OCI-LY7 (cell line): ENCODE results near the gene WRAP73. TPM values are rescaled to one million over a fixed set of nuclear protein-coding genes. Genes with fewer than 3 reads are reported as not detected.

Source experiments
- BruUV-seq: library from RNA; stranded (reverse); fragments of 400-500 nt; replicated peaks from 2 replicates; lab custom pipeline; 2021; lab: Mats Ljungman, UMichigan
- CTCF ChIA-PET: fragments of 300-600 bp; sonication (Branson Sonifier 250); formaldehyde crosslinking; loops from one replicate; lab custom pipeline; 2022; ENCODE audit warnings: antibody characterized with exemption; ENCODE audit not compliant: unreplicated experiment; lab: Charles Lee
- POLR2A ChIA-PET: fragments of 300-600 bp; sonication (Branson Sonifier 250); formaldehyde crosslinking; loops from one replicate; lab custom pipeline; 2022; ENCODE audit warnings: antibody characterized with exemption; lab: Charles Lee
- DNase-seq: peaks from one replicate; pipeline ENCODE4 v3.0.0-alpha.2; 2015; ENCODE audit warnings: low spot score
- H2AFZ ChIP-seq: fragments of 200-600 bp; sonication (generic), shearing (Covaris generic); 2 replicates; pipeline ENCODE4 v1.6.1; 2014; ENCODE audit warnings: mild to moderate bottlenecking, antibody characterized with exemption, low read length, moderate library complexity
- H3K27ac ChIP-seq: fragments of 200-600 bp; sonication (generic); 2 replicates; pipeline ENCODE4 v1.5.1; 2014; ENCODE audit warnings: mixed run types, low read depth, mild to moderate bottlenecking, moderate library complexity, low read length, inconsistent platforms; ENCODE audit not compliant: poor library complexity, severe bottlenecking
- H3K36me3 ChIP-seq: fragments of 200-600 bp; sonication (generic); 2 replicates; pipeline ENCODE4 v1.6.1; 2014; ENCODE audit warnings: mild to moderate bottlenecking, antibody characterized with exemption, low read length, moderate library complexity, mixed read lengths; ENCODE audit not compliant: insufficient read depth
- H3K4me1 ChIP-seq: fragments of 200-600 bp; sonication (generic); 2 replicates; pipeline ENCODE4 v1.5.1; 2014; ENCODE audit warnings: mild to moderate bottlenecking, low read length; ENCODE audit not compliant: insufficient read depth, poor library complexity, severe bottlenecking
- H3K4me2 ChIP-seq: fragments of 200-600 bp; sonication (generic); 2 replicates; pipeline ENCODE4 v1.6.1; 2014; ENCODE audit warnings: mild to moderate bottlenecking, low read length
- H3K4me3 ChIP-seq: fragments of 200-600 bp; sonication (generic); 2 replicates; pipeline ENCODE4 v1.5.1; 2014; ENCODE audit warnings: mild to moderate bottlenecking, low read depth, low read length; ENCODE audit not compliant: poor library complexity, severe bottlenecking
- H3K79me2 ChIP-seq: fragments of 200-600 bp; sonication (generic); 2 replicates; pipeline ENCODE4 v1.6.1; 2016; ENCODE audit warnings: low read depth, mild to moderate bottlenecking, low read length, moderate library complexity, mixed read lengths; ENCODE audit not compliant: insufficient read depth
- H3K9me2 ChIP-seq: fragments of 200-600 bp; sonication (generic); 2 replicates; pipeline ENCODE4 v1.6.1; 2016; ENCODE audit warnings: mild to moderate bottlenecking, low read length, mixed read lengths; ENCODE audit not compliant: insufficient read depth
- H3K9me3 ChIP-seq: fragments of 200-600 bp; sonication (generic); 2 replicates; pipeline ENCODE4 v1.6.1; 2014; ENCODE audit warnings: mild to moderate bottlenecking, mixed run types, low read length, mixed read lengths
- H4K20me1 ChIP-seq: fragments of 200-600 bp; sonication (generic); 2 replicates; pipeline ENCODE4 v1.6.1; 2014; ENCODE audit warnings: mild to moderate bottlenecking, antibody characterized with exemption, low read length, moderate library complexity, mixed read lengths; ENCODE audit not compliant: insufficient read depth
- CTCF ChIP-seq: fragments of 200-600 bp; sonication (generic); conservative IDR thresholded peaks from 2 replicates; pipeline ENCODE4 v1.5.1; 2014; ENCODE audit warnings: mild to moderate bottlenecking, antibody characterized with exemption, low read length, moderate library complexity, mixed read lengths
- EZH2phosphoT487 ChIP-seq: fragments of 200-600 bp; sonication (generic); IDR thresholded peaks from 2 replicates; pipeline ENCODE4 v1.6.1; 2018; ENCODE audit warnings: low read depth, borderline replicate concordance, mild to moderate bottlenecking, mixed run types, antibody characterized with exemption, low read length, moderate library complexity, mixed read lengths
- intact Hi-C: fragments of 100-400 bp; cut with micrococcal nuclease; formaldehyde crosslinking; loops from one replicate; pipeline ENCODE4 v1.10.0; 2022; ENCODE audit not compliant: unreplicated experiment
- total RNA-seq, 2 experiments: library from RNA; depleted of rRNA in 1 of 2; stranded (reverse); fragments of >200 nt in 1 of 2; shearing (Covaris generic) in 1 of 2; gene quantifications; 2 replicates each; pipeline ENCODE4 v1.2.3, GENCODE V29; 2014 to 2022

The WRAP73 gene
- total RNA-seq, 2 experiments from 2014 or later: 34.7 to 40.0 TPM

GRCh38 chr1:3688356-3689137 lies 38.6 kb upstream of the WRAP73 start:
- Histone ChIP-seq H3K9me3 (no peaks in the 10 kb centered on the region), H3K4me2 (no peak overlapping the region), H3K36me3 (no peaks in the 10 kb centered on the region), H3K4me3 (no peak overlapping the region), H3K4me1 (no peaks in the 10 kb centered on the region), H3K79me2 (no peaks in the 10 kb centered on the region), H3K27ac (no peak overlapping the region), H4K20me1 (no peaks in the 10 kb centered on the region), H2AFZ (no peak overlapping the region), H3K9me2 (no peaks in the 10 kb centered on the region)
- BruUV-seq: no TSS peak
- intact Hi-C loops: no loop called here
- TF ChIP-seq CTCF: no peak
- TF ChIP-seq EZH2phosphoT487: no peak
- ChIA-PET CTCF (no interaction called here), POLR2A (no interaction called here)
- DNase-seq: no peak

- CTCF ChIA-PET: no interaction called here
- Histone ChIP-seq H3K27ac (no peak overlapping the region), H3K4me2 (no peak overlapping the region), H3K36me3 (no peaks in the 10 kb centered on the region), H3K4me1 (no peaks in the 10 kb centered on the region), H3K4me3 (no peak overlapping the region), H3K79me2 (no peaks in the 10 kb centered on the region), H4K20me1 (no peaks in the 10 kb centered on the region), H3K9me3 (no peaks in the 10 kb centered on the region), H2AFZ (no peak overlapping the region), H3K9me2 (no peaks in the 10 kb centered on the region)
- intact Hi-C loops: no loop called here
- DNase-seq: no peak
- TF ChIP-seq CTCF (no peak), EZH2phosphoT487 (no peak)
- POLR2A ChIA-PET: no interaction called here
- BruUV-seq: no TSS peak
These were observed 37.6 kb upstream of the WRAP73 start for GRCh38 chr1:3687504-3687903.

DNA sequence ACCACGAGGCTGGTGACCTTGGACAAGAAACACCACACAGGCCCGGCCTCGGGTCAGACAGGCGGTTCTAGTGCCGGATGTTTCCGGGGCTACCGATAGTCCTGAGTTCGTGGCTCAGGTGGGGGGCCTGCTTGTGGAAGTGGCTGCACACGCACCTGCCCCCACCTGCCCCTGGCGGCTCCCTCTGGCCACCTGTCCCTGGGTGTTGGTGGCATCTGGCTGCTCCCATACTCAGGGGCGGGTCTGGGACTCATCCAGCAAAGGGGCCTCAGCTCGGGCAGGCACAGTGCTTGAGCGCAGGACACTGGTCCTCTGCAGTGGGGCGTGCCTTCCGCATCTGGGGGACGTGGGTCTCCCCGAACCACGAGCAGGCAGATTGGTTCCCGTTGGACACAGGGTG lies 36.0 kb upstream of the WRAP73 start:
- H3K79me2 ChIP-seq: no peaks in the 10 kb centered on the region
- POLR2A ChIA-PET: interaction anchor here (1.1 kb wide), 1 partner anchor 8 kb away, joined by 4 read pairs; no protein-coding TSS in a partner anchor
- no peaks in the 10 kb centered on the region for H4K20me1 ChIP-seq
- DNase-seq: no peak
- CTCF ChIA-PET: no interaction called here
- no peak overlapping the region for H3K4me3 ChIP-seq
- intact Hi-C loops: no loop called here
- TF ChIP-seq EZH2phosphoT487: no peak
- TF ChIP-seq CTCF: no peak
- H3K9me3 ChIP-seq: no peaks in the 10 kb centered on the region
- H3K27ac ChIP-seq: no peak overlapping the region
- H3K9me2 ChIP-seq: no peaks in the 10 kb centered on the region
- no peaks in the 10 kb centered on the region for H3K4me1 ChIP-seq
- no peak overlapping the region for H3K4me2 ChIP-seq
- no TSS peak for BruUV-seq
- H2AFZ ChIP-seq: no peak overlapping the region
- H3K36me3 ChIP-seq: no peaks in the 10 kb centered on the region
